ENCODE data around the gene GAS2L2. TPM values are rescaled to one million over a fixed set of nuclear protein-coding genes. Genes with fewer than 3 reads are reported as not detected.
"Not testable (repeated sequence)": the region's sequence is repeated elsewhere in the genome, so short reads cannot be mapped to it uniquely, and the experiment has no call there.

Gene GAS2L2
- total RNA-seq, 1 experiment from 2014 or later = not detected

DNA sequence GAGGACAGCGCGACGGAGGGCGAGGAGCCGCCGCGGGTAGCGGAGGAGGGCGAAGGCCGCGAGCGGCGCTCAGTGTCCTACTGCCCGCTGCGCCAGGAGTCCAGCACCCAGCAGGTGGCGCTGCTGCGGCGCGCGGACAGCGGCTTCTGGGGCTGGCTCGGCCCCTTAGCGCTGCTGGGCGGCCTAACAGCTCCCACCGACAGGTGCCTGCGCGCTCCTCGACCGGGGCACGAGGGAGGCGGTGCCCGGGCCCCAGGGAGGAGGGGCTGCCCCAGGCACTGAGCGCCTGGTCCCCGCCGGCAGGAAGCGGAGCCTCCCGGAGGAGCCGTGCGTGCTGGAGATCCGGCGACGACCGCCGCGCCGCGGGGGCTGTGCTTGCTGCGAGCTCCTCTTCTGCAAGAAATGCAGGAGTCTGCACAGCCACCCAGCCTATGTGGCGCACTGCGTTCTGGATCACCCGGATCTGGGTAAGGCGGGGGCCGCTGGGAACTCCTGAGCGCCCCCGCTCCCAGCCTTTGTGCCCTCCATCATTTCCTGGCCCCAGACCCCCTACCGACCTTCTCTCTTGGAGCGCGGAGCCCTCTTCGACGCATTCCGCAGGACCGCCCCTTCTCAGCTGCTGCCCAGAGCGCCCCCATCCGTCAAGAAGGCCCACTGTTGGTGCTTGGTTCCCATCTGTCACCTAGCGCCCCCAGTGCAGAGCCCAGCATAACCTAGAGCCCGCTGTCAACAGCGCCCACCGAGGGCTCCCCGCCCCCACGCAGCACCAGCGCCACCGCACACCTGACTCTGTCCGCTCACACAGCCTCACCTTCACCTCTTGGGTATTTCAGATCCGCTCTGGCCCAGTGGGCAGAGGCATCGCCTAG lies 11.3 kb upstream of the GAS2L2 start:
- Histone ChIP-seq H3K27me3 (peaks cover 19% of the 10 kb centered on the region), H3K4me1 (peaks cover 14% of the 10 kb centered on the region), H3K27ac (no peak overlapping the region), H3K36me3 (no peaks in the 10 kb centered on the region), H3K9me3 (replicated peaks) (no peaks in the 10 kb centered on the region), H3K4me3 (peak overlapping the region; percentile 43)
- peak; percentile 92 to 96 for DNase-seq

DNA sequence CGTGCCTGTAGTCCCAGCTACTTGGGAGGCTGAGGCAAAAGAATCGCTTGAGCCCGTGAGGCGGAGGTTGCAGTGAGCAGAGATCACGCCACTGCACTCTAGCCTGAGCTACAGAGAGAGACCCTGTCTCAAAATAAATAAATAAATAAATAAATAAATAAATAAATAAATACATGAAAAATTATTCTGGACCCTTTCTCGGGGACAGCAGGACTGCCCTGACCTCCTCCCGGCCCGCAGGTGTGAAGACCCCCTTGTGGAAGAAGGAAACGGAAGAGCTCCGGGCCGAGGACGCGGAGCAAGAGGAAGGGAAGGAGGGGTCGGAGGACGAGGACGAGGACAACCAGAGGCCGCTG lies 10.7 kb upstream of the GAS2L2 start:
- Histone ChIP-seq H3K27me3 (peaks cover 23% of the 10 kb centered on the region), H3K27ac (no peak overlapping the region), H3K36me3 (no peaks in the 10 kb centered on the region), H3K9me3 (replicated peaks) (no peaks in the 10 kb centered on the region), H3K4me1 (peaks cover 14% of the 10 kb centered on the region), H3K4me3 (no peak overlapping the region)
- no peak for DNase-seq

DNA sequence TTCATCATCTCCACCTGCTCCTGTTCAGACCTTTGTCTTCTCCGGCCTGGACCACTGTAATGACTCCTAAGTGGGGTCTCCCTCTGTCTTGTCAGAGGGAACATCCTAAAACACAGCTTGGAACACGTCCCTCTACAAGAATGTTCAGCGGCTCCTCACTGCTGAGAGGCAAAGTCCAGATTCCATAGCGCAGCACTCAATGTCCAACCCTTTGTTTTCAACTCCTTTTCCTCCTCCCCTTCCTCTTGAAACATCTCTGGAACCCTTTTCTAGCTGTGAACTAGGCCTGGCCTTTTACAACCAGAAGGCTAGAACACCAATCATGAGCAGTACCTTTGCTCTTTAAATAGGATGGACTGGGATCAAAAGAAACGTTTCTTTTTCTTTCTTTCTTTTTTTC lies 8.6 kb upstream of the GAS2L2 start:
- Histone ChIP-seq H3K27ac (no peak overlapping the region), H3K9me3 (replicated peaks) (no peaks in the 10 kb centered on the region), H3K36me3 (no peaks in the 10 kb centered on the region), H3K4me1 (peaks cover 14% of the 10 kb centered on the region), H3K4me3 (no peak overlapping the region), H3K27me3 (peaks cover 20% of the 10 kb centered on the region)
- no peak for DNase-seq

DNA sequence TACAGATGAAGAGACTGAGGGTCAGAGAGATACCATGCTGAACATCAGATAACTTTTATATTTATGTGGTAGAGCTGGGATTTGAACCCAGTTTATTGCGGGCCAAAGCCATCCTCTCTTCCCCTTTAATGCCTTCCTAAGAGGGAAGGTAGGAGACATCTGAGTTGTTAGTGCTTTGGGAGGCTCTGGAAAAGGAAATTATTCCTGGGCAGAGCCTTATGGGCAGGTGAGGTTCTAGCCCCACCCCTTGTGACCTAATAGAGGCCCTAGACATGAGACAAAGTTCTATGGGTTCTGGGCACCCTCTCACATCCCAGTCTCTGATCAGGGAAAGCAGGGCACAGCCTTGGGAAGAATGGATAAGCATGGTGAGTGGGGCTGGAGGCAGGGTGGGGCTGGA lies 7.5 kb upstream of the GAS2L2 start, which contains the start of gene C17orf50:
C17orf50 (plus strand) TSS at position 301 of the 400 bp plus-strand sequence; CDS start at position 356, 55 bp downstream.
- peaks cover 10% of the 10 kb centered on the region for H3K4me1 ChIP-seq
- no peak within 1 kb of the TSS for H3K27ac ChIP-seq
- no peaks in the 10 kb centered on the region for H3K36me3 ChIP-seq
- no peak within 1 kb of the TSS for H3K4me3 ChIP-seq
- DNase-seq = no peak
- H3K9me3 ChIP-seq (replicated peaks) = no peaks in the 10 kb centered on the region
- peaks cover 17% of the 10 kb centered on the region for H3K27me3 ChIP-seq

DNA sequence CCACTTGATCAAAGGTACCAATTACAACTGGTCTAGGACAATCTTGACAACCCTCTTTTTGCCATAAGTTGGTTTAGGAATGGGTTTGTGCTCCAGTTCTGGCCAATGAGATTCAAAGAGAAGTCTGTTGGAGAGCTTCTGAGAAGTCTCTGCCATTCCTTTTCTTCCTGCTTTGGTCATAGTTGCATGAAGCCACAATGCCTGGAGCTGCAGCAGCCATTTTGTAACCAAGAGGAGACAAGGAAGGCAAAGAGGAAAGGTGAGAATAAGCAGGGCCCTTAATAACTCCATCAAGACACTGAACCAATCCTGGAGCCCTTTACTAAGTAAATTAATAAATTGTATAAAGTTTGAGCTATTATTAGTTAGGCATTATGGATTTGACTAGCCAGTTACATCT lies 4.2 kb upstream of the GAS2L2 start:
- Histone ChIP-seq H3K27ac (no peak overlapping the region), H3K36me3 (no peaks in the 10 kb centered on the region), H3K9me3 (replicated peaks) (no peaks in the 10 kb centered on the region), H3K27me3 (peaks cover 14% of the 10 kb centered on the region), H3K4me1 (no peaks in the 10 kb centered on the region), H3K4me3 (no peak overlapping the region)
- no peak for DNase-seq

DNA sequence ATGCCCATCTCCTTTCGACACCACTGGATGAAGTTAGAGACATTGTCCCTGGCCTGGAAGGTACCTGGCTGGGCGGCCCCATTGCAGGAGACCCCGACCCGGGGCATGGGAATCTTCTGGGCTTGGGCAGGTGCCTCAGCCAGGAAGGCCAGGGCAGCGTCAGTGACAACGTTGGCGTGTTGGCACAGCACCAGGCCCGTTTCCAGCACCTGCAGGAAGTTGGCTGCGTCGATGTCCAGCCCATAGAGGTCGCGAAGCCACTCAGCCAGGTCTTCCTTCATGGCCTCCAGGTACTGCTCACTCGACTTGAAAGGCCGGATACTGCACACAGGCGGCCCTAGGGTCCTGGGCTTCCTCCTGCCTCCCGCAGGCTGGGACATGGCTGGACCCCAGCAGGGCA lies 568 bp downstream of the GAS2L2 start:
- no peak for DNase-seq
- no peak overlapping the region for H3K4me3 ChIP-seq
- H3K4me1 ChIP-seq = no peaks in the 10 kb centered on the region
- H3K36me3 ChIP-seq = no peaks in the 10 kb centered on the region
- no peak overlapping the region for H3K27ac ChIP-seq
- no peaks in the 10 kb centered on the region for H3K9me3 ChIP-seq (replicated peaks)
- peaks cover 28% of the 10 kb centered on the region for H3K27me3 ChIP-seq

DNA sequence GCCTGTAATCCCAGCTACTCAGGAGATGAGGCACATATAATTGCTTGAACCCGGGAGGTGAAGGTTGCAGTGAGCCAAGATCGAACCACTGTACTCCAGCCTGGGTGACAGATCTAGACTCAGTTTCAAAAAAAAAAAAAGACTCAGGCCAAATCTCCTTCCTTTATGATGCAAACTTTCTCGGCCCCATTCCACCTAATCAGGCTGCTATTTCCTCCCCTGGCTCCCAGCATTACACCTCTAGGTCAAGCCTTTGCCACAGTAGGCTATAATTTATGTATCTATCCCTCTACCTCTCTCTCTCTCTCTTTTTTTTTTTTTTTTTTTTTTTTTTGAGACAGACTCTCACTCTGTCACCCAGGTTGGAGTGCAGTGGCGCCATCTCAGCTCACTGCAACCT lies 1.5 kb downstream of the GAS2L2 start:
- not testable (repeated sequence) for DNase-seq; H3K4me1 ChIP-seq; H3K9me3 ChIP-seq (replicated peaks); H3K36me3 ChIP-seq; H3K4me3 ChIP-seq; H3K27ac ChIP-seq
- H3K27me3 ChIP-seq = peaks cover 29% of the 10 kb centered on the region

DNA sequence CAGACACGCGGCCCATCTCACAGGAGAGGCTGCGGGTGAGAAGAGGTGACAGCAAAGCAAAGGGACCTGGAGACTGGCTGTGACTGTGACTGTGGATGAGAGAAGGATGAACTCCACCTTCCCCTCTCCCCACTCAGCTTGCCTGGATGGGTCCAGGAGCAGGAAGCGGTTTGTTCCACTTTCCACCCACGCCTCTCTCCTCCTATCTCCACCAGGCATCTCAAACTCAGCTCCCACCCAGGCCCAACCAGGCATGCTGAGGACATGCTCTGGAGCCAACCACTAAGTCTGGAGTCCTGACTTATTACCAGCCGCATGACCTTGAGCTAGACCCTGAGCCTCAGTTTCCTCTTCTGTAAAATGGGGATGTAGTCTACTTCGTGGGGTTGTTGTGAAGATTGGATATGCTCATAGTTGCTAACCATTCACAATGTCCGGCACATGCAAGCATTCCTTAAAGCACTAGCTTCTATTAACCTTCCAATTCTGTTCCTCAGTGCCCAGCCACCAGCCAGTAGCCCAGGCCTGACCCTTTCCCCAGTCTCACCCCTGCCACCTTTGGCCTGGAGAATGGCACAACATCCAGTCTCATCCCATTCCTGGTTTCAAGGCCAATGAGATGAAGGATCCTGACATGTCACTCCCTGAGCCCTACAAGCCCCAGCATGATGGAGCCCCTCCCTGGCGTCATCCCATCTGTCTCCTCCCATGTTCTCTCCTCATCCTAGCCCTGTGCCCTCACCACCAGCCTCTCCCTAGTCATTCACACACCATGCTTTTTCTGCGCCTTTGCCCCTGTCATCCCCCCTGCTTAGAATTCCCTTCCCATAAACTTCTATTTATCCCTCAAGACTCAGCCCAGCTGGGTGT lies 2.3 kb downstream of the GAS2L2 start:
- H3K36me3 ChIP-seq = no peaks in the 10 kb centered on the region
- H3K4me3 ChIP-seq = no peak overlapping the region; the same call in 1 of the 2 replicates
- H3K4me1 ChIP-seq = no peaks in the 10 kb centered on the region
- peaks cover 37% of the 10 kb centered on the region for H3K27me3 ChIP-seq
- DNase-seq = no peak
- H3K27ac ChIP-seq = no peak overlapping the region
- H3K9me3 ChIP-seq (replicated peaks) = no peaks in the 10 kb centered on the region

DNA sequence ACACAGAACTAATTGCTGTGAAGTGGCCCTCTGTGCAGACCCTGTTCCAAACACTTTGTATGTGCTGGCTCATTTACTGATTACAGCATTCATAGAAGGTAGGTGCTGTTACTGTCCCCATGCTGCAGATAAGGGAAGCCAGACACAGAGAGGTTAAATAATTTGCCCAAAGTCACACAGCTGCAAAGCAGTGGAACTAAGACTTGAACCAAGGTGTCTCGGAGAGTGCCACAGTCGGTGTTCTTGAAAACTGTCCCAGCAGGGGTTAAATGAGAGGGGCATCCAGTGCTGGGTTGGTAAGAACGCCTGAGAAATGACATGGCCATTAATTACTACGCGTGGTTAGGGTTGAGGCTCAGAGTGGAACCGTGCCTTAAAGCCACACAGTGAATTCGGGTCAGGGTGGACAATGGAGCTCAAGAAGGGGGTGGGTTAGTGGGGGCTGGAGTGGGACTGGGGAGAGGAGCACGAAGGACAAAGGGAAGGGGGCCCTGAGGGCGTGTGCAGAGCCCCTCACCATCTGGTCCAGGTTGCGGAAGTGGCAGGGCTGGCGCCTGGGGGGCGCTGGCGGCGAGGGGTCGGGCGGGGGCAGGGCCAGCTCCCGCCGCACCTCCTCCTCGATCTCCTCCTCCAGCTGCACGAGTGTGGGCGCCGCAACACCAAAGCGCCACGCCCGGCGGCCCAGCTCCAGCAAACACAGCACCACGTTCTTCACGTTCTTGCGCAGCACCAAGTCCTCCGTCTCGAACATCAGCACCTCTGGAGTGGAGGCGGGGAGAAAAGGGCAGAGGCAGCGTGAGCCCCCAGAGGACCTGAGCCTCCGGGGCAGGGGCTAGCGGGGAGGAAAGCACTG lies 3.3 kb downstream of the GAS2L2 start:
- Histone ChIP-seq H3K36me3 (no peaks in the 10 kb centered on the region), H3K27ac (no peak overlapping the region), H3K27me3 (peaks cover 45% of the 10 kb centered on the region), H3K4me1 (no peaks in the 10 kb centered on the region), H3K4me3 (peak overlapping the region; percentile 31), H3K9me3 (replicated peaks) (no peaks in the 10 kb centered on the region)
- no peak for DNase-seq

DNA sequence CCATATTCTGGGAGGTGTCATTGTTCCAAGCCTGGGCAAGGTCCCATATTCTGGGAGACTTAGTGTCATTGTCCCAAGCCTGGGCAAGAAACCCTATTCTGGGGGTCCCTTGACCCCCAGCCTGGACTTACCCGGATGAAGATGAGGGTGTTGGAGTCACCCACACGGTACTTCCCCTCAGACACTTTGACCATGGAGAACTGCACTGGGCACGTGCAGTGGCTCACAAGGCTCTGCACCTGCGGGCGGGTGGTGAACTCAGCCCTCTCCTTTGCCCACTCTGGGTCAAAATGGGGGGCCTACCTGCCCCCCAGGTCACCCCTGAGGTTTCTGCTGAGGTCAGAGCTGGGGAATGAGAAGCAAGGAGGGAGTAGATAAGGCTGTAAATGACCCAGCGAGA lies 4.1 kb downstream of the GAS2L2 start:
- H3K4me3 ChIP-seq = no peak overlapping the region
- H3K9me3 ChIP-seq (replicated peaks) = no peaks in the 10 kb centered on the region
- H3K27ac ChIP-seq = no peak overlapping the region
- no peaks in the 10 kb centered on the region for H3K4me1 ChIP-seq
- peaks cover 45% of the 10 kb centered on the region for H3K27me3 ChIP-seq
- no peaks in the 10 kb centered on the region for H3K36me3 ChIP-seq
- no peak for DNase-seq

DNA sequence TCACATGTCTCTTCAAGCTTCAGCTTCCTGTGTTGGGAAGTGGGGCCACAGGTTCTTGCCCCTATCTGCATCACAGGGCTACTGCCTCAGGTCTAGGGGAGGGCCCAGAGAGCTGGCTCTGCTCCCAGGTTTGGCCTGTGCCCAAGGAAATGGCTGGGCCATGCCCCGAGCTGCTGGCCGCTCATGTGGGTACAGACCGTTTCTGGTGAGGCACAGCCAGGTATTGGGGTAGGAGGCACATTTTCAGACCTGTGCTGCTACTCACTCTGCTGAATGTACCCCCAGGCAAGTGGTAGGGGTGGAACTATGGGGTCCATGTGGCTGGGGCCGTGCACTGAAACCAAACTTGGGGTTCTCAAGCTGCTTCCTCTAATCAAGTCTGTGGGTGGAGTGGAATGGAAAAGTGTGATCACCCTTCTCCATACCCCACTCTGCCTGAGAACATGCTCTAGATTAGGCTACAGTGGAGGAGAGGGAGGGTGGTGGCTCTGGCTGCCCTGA lies 4.6 kb downstream of the GAS2L2 start:
- H3K4me1 ChIP-seq = no peaks in the 10 kb centered on the region
- no peak for DNase-seq
- peaks cover 45% of the 10 kb centered on the region for H3K27me3 ChIP-seq
- no peak overlapping the region for H3K27ac ChIP-seq
- no peaks in the 10 kb centered on the region for H3K36me3 ChIP-seq
- H3K9me3 ChIP-seq (replicated peaks) = no peaks in the 10 kb centered on the region
- no peak overlapping the region for H3K4me3 ChIP-seq

DNA sequence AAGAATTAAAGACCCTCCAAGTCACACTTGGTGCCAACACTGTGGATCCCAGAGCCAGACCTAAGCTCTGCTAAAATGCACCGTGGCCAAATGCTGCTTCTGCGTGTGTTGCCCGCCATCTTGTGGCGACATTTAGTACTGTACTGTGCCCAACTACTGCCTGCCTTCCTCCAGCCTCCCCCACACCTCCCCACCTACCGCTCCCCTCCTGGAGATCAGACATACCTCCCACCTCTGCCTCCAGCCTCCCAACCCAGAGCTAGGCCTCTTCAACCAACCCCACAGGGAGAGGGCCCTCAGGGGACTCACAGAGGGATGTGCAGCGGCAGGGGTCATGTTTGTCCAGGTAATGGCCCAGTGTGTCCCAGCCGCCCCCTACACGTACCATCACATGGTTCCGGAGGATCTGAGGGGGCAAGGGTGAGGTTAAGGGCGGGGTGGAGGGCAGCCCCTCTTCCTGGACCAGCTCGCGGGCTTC lies 5.5 kb downstream of the GAS2L2 start:
- Histone ChIP-seq H3K27ac (no peak overlapping the region), H3K9me3 (replicated peaks) (no peaks in the 10 kb centered on the region), H3K27me3 (peaks cover 45% of the 10 kb centered on the region), H3K4me3 (no peak overlapping the region), H3K36me3 (no peaks in the 10 kb centered on the region), H3K4me1 (no peaks in the 10 kb centered on the region)
- peak; percentile 74 to 89 for DNase-seq

DNA sequence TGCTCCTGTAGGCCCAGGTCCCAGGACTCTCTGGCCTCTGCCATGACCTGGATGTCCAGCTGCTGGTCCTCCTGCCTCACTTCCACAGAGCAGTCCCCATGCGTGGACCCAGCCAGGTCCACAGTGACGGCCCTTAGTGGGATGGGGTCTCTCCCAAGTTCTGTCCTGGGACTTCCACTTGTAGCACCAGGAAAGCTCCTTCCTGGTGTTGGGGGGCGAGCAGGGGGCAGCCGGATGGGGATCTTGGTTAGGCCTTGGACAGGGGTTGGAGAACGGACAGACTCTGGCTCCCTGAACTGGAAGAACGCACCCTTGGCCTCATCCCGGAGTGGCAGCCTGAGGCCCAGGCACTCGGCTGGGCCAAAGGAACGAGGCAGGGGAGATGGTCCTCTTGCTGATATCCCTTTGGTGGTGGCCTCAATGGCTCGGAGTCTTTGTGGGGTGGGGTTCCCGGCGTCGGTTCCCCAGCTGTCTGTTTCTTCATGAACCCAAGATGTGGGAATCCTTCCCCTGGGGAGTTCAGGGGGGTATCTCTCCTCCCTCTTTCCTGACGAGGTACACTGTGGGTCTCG lies 7.2 kb downstream of the GAS2L2 start:
- DNase-seq = no peak
- Histone ChIP-seq H3K36me3 (no peaks in the 10 kb centered on the region), H3K4me3 (no peak overlapping the region), H3K9me3 (replicated peaks) (no peaks in the 10 kb centered on the region), H3K4me1 (no peaks in the 10 kb centered on the region), H3K27me3 (peaks cover 41% of the 10 kb centered on the region), H3K27ac (no peak overlapping the region)

DNA sequence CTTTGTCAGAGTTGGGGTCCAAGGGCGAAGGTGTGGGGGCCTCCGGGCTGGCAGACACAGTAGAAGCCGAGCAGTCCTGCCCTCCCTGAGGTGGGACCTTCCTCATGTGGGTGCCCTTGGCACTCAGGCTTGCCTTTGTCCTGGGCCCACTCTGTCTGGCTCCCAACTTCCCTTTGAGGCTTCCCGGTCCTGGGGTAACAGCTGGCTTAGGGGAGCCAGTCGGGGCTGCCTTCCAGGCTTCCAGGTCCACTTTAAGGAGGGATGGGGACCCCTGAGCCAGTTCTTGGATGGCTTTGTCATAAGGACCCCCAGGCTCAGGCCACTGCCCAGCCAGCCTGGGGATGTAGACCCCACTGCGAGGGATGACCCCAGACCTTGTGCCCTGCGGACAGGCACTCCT lies 7.8 kb downstream of the GAS2L2 start:
- Histone ChIP-seq H3K27ac (no peak overlapping the region), H3K27me3 (peaks cover 37% of the 10 kb centered on the region), H3K4me1 (no peaks in the 10 kb centered on the region), H3K36me3 (no peaks in the 10 kb centered on the region), H3K9me3 (replicated peaks) (no peaks in the 10 kb centered on the region), H3K4me3 (no peak overlapping the region)
- DNase-seq = no peak
